HG03060 (cell line): ENCODE measurements around the gene FHL1.
"Not testable (repeated sequence)": the region's sequence is repeated elsewhere in the genome, so short reads cannot be mapped to it uniquely, and the experiment has no call there.

ENCODE experiments used
- ATAC-seq: cut with Tn5 transposase; IDR thresholded peaks from one replicate; pipeline ENCODE4 v1.9.1; 2021; ENCODE audit warnings: low read depth, moderate number of reproducible peaks; ENCODE audit not compliant: unreplicated experiment

Gene FHL1

GRCh38 chrX:136147315-136147901, at the start of gene FHL1:
Gene FHL1, plus strand, starts transcription at chrX:136147533.
- no peak for ATAC-seq

DNA sequence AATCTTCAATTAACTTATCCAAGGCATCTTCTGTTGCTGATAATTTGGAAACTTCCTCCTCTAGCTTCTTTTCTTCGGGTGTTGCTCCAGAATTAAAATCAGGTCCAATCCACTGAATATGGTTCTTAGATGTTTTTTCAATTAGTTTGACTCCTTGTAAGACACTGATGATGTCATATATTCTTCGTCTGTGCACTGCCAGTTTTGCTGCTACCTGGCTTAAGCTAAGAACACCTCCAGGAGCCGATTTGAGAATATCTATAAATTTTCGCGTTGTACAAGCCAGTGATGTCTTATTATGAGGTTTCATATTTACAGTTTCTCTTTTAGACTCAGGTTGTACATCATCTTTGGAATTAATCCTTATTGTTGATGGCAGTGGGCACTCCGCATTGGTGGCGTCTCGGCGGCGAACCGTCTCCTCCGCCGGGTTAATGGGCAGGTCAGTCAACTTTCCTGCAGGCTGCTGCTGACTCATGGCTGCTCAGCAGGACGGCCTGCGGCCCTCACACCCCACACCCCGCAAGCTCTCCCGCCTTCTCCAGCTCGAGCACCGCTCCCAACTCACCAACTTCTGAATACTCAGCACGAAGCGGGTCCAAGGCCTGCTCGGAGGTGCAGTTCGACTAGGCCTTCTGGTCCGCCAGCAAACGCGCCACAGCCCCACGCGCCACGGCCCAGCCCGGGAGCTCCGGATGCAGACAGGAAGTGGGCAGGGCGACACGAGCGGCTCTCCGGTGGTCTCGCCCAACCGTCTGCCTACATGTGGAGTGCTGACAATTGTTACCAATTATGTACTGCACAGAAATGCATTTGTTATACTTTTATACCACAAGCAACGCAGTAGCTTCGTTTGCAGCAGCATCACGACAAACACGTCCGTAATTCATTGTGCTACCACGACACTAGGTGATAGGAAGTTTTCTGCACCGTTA, 49.2 kb upstream of the FHL1 start:
- ATAC-seq, result no peak

GRCh38 chrX:136104936-136105335, 42.4 kb upstream of the FHL1 start:
- ATAC-seq, result no peak

GRCh38 chrX:136106920-136107528, 40.3 kb upstream of the FHL1 start:
- no peak for ATAC-seq

- ATAC-seq, result not testable (repeated sequence)
These were observed 38.4 kb upstream of the FHL1 start for GRCh38 chrX:136108905-136109304.

- no peak for ATAC-seq
These were observed 35.0 kb upstream of the FHL1 start for GRCh38 chrX:136112286-136112685.

- ATAC-seq, result no peak
These were observed 34.6 kb upstream of the FHL1 start for GRCh38 chrX:136112778-136113177.

GRCh38 chrX:136115126-136115903, 32.0 kb upstream of the FHL1 start:
- no peak for ATAC-seq

- no peak for ATAC-seq
These were observed 31.4 kb upstream of the FHL1 start for GRCh38 chrX:136115904-136116297.

- ATAC-seq, result no peak
These were observed 25.5 kb upstream of the FHL1 start for GRCh38 chrX:136121788-136122187.

- ATAC-seq, result no peak
These were observed 25.1 kb upstream of the FHL1 start for GRCh38 chrX:136122207-136122606.

GRCh38 chrX:136125106-136125505, 22.2 kb upstream of the FHL1 start:
- no peak for ATAC-seq

DNA sequence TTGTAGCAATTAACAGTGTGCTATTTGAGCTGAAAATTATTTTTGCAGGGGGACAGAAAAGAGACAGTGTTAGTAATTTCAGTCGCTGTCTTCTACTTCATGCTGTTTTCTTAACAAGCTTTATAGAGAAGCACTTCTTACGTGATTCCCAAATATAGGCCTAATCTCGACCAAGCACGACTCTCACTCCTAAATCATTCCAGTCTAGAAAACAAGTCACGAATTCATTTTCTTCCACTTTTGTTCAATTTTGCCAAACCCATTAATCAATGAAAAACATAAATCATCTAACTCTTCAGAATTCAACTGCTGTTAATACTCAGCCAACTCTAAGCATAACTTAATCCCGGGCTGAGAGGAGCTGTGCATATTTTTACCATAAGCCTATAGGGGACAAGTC, 21.0 kb upstream of the FHL1 start:
- no peak for ATAC-seq

DNA sequence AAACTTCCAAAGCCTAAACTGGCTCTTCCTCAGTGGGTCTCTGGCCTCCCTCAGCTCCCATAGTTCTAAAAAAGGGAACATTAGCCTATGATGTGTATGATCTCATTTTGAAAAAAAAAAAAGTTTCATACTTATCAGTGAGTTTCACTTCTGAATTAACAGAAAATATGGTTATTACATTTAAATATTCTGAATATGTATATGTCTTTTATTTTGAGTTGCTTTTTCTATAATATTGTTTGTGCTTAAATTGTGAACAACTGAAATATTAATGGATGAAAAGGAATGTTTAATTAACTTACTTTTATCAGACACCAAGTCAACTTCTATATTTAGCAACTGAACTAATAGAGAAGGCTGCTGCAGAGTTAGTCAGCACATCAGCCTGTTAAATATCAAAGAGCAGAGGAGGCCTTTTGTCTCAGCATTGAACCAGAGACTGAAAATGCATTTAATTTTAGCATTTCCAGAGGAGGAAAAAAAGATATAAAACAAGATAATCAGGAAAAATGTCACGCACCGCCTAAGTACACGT, 20.4 kb upstream of the FHL1 start:
- ATAC-seq, result no peak

GRCh38 chrX:136128743-136129142, 18.6 kb upstream of the FHL1 start:
- no peak for ATAC-seq

DNA sequence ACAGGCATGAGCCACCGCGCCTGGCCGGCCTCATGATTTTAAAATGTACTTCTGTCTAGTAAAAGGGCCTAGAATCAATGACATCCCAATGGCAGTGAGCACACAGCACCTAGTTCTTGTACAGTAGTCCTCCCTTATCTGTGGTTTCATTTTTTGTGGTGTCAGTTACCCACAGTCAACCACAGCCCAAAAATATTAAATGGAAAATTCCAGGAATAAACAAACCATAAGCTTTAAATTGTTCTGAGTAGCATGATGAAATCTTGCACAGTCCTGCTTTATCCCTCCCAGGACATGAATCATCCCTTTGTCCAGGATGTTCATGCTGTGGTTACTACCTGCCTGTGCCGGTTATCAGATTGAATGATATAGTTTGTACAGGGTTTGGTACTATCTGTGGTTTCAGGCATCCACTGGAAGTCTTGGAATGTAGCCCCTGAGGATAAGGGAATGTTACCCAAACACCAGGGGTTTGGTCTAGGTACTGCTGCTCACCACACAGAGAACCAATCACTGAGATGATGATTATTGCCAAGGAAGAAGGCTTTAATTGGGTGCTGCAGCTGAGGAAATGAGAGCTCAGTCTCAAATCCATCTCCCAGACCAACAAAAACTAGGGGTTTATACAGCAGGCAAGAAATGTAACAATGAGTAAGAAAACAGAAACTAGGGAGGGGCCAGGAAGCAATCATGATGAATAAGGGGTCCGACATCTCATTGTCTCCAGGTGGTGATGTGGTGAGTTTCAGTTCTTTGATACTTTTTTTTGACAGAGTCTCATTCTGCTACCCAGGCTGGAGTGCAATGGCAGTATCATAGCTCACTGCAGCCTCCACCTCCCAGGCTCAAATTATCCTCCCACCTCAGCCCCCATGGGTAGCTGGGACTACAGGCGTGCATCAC, 16.2 kb upstream of the FHL1 start:
- ATAC-seq, result no peak

DNA sequence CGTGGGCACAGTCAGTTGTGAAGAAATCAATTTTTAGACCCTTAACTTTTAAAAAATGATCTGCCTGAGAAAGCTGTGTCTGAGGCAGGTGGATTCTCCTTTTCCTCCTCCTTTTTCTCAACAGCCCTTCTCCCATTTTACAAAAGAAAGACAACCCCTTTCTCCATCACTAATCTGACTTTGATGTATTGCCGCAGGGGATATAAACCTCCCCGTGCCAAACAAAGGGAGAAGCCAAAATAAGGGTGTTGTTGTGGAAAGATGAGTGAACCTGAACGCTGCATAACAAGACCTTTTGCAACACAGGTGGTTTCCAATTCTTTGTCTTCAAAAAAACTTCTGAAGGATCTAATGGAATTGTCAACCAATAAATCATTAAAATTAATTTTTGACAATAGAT, 8.4 kb upstream of the FHL1 start:
- ATAC-seq, result no peak

- ATAC-seq, result no peak
These were observed 5.8 kb upstream of the FHL1 start for GRCh38 chrX:136141569-136141968.

GRCh38 chrX:136142592-136142991, 4.7 kb upstream of the FHL1 start:
- no peak for ATAC-seq

DNA sequence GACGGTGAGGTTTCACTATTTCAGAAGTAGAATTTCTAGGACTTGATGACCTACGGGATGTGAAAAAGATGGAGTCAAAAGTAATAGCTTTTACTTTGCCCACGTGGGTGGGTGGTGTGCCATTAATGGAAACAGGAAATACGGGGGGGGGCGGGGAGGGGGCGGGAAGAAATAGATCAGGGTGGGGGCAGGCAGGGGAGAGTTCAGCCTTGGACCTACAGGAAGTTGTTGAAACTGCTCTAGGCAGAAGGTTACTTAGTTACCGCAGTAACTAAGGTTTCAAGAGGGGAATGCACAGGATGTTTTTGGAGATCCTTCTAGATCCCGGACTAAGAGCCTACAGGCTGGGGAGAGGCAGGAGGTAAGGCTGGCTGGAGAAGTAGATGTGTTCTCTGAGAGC, 3.6 kb upstream of the FHL1 start:
- ATAC-seq, result no peak
